ENCODE measurements around the gene NYAP2. TPM values are rescaled to one million over a fixed set of nuclear protein-coding genes. Genes with fewer than 3 reads are reported as not detected.

NYAP2 gene
- total and polyA plus RNA-seq, 10 of the 15 experiments (the other 5 are each of a cell fraction or from before 2014, with no cell fraction given), result 0.03 TPM; not detected in 9

- TF ChIP-seq ZBTB33 (IDR thresholded peaks at IDR 0.05) (no peak), CTCF (IDR thresholded peaks at IDR 0.05 in 2 of 3, conservative IDR thresholded peaks at IDR 0.05 in 1 of 3; ENCODE audit: control insufficient read depth in 2 of 3, extremely low read depth in 1 of 3, insufficient read depth in 1 of 3, low read depth in 3 of 3, low read length in 3 of 3) (no peak), STAT1 (conservative IDR thresholded peaks at IDR 0.05) (no peak)
Measured at GRCh38 chr2:225493420-225494099, 94.0 kb downstream of the NYAP2 start (continued).

DNA sequence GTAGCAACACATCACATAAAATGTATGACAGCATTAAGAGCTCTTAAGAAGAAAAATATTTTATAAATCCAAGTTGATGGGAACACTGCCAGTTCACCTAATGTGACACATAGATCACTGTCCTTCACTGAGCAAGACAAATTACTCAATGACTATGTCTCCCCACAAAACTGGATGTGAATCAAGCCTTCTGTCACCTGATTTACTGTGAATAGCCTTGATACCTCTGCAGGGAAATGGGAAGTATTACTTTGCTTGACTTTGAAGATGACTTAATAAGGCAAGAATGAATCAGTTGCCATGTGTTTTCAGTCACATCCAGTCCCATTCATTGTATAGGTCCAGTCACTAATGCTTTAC is 94.6 kb downstream of the NYAP2 start:
- H3K4me1 ChIP-seq (ENCODE audit: control insufficient read depth, insufficient read depth, low read length), result no peaks in the 10 kb centered on the region
- H4K20me1 ChIP-seq (ENCODE audit: control insufficient read depth, insufficient read depth), result no peaks in the 10 kb centered on the region
- no peaks in the 10 kb centered on the region for H3K36me3 ChIP-seq (ENCODE audit: control insufficient read depth in 2 of 2, insufficient read depth in 2 of 2, low read length in 1 of 2)
- no peak overlapping the region for H3K4me3 ChIP-seq
- no peak for DNase-seq (ENCODE audit: low read depth, low spot score)
- H3K9ac ChIP-seq (ENCODE audit: control insufficient read depth, insufficient read depth, low read length), result no peak overlapping the region
- in situ Hi-C loops (cut with MboI), result no loop called here
- BruUV-seq (replicated peaks), result no TSS peak
- intact Hi-C loops (cut with micrococcal nuclease; ENCODE audit: unreplicated experiment), result loop anchor here (10.0 kb wide), 1 partner anchor 369 kb away; no protein-coding TSS in a partner anchor
- no peak overlapping the region for H3K4me2 ChIP-seq (ENCODE audit: control insufficient read depth, insufficient read depth)
- H2AFZ ChIP-seq (ENCODE audit: control insufficient read depth, low read depth, low read length), result no peak overlapping the region
- SMC1A ChIA-PET (ENCODE audit: uncharacterized antibody, unreplicated experiment), result no interaction called here
- H3K27ac ChIP-seq (ENCODE audit: control insufficient read depth, insufficient read depth), result no peak overlapping the region
- FAIRE-seq, result no peak
- TF ChIP-seq RUNX3 (IDR thresholded peaks at IDR 0.05; ENCODE audit: low read length), result no peak
- TF ChIP-seq ESRRA (IDR thresholded peaks at IDR 0.05; ENCODE audit: low read length), result no peak
- TF ChIP-seq EZH2 (IDR thresholded peaks at IDR 0.05; ENCODE audit: borderline replicate concordance, control insufficient read depth, low read depth, low read length), result no peak
- TF ChIP-seq ZSCAN29 (IDR thresholded peaks at IDR 0.05), result no peak
- no peak for TF ChIP-seq KDM1A (IDR thresholded peaks at IDR 0.05; ENCODE audit: borderline replicate concordance)
- TF ChIP-seq, protein P1, sequence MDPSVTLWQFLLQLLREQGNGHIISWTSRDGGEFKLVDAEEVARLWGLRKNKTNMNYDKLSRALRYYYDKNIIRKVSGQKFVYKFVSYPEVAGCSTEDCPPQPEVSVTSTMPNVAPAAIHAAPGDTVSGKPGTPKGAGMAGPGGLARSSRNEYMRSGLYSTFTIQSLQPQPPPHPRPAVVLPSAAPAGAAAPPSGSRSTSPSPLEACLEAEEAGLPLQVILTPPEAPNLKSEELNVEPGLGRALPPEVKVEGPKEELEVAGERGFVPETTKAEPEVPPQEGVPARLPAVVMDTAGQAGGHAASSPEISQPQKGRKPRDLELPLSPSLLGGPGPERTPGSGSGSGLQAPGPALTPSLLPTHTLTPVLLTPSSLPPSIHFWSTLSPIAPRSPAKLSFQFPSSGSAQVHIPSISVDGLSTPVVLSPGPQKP (IDR thresholded peaks at IDR 0.05; ENCODE audit: low read depth, low read length), result no peak
- no peak for TF ChIP-seq NR2F1 (conservative IDR thresholded peaks at IDR 0.05)
- TF ChIP-seq JUNB (IDR thresholded peaks at IDR 0.05), result no peak
- TF ChIP-seq KLF5 (IDR thresholded peaks at IDR 0.05; ENCODE audit: partially characterized antibody), result no peak
- TF ChIP-seq CHD1 (IDR thresholded peaks at IDR 0.05; ENCODE audit: low read depth, low read length), result no peak
- RAD21 ChIA-PET (ENCODE audit: unreplicated experiment), result no interaction called here
- no peaks in the 10 kb centered on the region for H3K9me3 ChIP-seq (replicated peaks; ENCODE audit: control insufficient read depth, insufficient read depth, low read length)
- POLR2A ChIA-PET, result no interaction called here
- no peaks in the 10 kb centered on the region for H3K27me3 ChIP-seq (replicated peaks in 1 of 2; ENCODE audit: control insufficient read depth in 2 of 2, insufficient read depth in 2 of 2, low read length in 1 of 2)
- H3K79me2 ChIP-seq (ENCODE audit: control insufficient read depth, insufficient read depth, low read length), result no peaks in the 10 kb centered on the region
- no peak for ATAC-seq
- CTCF ChIA-PET, result no interaction called here

Data from GM12878 (cell line).